Measurements from ENCODE around the gene FTSJ3. TPM values are rescaled to one million over a fixed set of nuclear protein-coding genes. Genes with fewer than 3 reads are reported as not detected.

Gene FTSJ3
- total and polyA plus RNA-seq, 5 donors from 2014 or later, result 19.9 to 39.4 (median 24.9) TPM

DNA sequence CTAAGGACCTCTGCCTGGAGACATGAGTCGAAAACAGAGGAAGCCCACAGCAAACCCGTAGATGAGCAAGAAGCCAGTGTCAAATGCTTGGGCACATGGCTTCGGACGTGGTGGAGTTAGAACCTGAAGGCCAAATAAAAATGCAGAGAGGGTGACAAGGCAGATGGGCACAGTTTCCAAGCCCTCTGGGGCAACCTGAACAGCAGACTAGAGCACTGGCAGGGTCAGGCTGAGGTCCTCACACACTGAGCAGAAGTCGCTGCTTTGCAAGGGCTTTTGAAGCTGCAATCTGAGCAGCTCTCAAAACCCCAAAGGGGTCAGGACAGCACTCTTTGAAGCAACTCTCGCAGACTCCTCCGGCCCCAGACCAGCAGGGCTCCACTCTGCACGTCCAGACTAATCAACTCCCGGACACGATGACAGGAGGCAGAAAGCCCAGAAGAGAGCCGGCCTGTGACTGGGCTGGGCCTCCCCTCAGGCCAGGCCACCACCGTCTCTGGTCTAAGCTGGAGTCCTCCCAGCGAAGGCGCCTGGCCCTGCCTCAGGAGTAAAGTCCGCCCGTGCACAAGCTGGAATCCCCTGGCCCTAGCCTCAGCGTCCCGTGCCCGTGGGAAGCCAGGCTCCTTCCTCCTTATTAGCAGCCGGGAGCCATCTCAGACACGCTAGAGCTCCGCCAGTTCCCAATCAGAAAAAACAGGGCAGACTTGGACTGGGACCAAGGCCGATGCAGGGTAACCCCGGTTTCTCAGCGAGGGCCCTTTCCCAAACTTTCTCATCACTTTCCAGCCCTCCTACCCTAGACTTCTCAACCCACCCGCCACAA is 14.1 kb upstream of the FTSJ3 start:
- no peaks in the 10 kb centered on the region for H3K9me3 ChIP-seq (ENCODE audit: control insufficient read depth in 2 of 2, low read length in 2 of 2)
- H3K27ac ChIP-seq (ENCODE audit: insufficient read depth, low read length, poor library complexity, severe bottlenecking), result peak overlapping the region; percentile 92
- peaks cover 53% of the 10 kb centered on the region for H3K4me1 ChIP-seq (ENCODE audit: control insufficient read depth, insufficient read depth, low read length, poor library complexity, severe bottlenecking)
- Mint-ChIP-seq H3K4me3 (peak overlapping the region; percentile 90 to 96 (median 92)), H3K27ac (peak overlapping the region; percentile 85 to 96 (median 94)), H3K27me3 (no peaks in the 10 kb centered on the region), H3K4me1 (peaks cover 14 to 57% (median 27%) of the 10 kb centered on the region in 4 donors), H3K9me3 (peaks cover 0 to 2% (median 0%) of the 10 kb centered on the region in 7 donors), H3K36me3 (peaks cover 7% of the 10 kb centered on the region)
- H3K27me3 ChIP-seq (ENCODE audit: control insufficient read depth, insufficient read depth, low read length), result no peaks in the 10 kb centered on the region
- ATAC-seq (ENCODE audit: low read depth in 2 of 2), result no peak
- H3K4me3 ChIP-seq (ENCODE audit: low read depth, low read length), result peak overlapping the region; percentile 84
- peak in 1 of 3 donors; percentile 31 for DNase-seq
- peaks cover 11% of the 10 kb centered on the region for H3K36me3 ChIP-seq (ENCODE audit: control insufficient read depth, insufficient read depth, low read length)

DNA sequence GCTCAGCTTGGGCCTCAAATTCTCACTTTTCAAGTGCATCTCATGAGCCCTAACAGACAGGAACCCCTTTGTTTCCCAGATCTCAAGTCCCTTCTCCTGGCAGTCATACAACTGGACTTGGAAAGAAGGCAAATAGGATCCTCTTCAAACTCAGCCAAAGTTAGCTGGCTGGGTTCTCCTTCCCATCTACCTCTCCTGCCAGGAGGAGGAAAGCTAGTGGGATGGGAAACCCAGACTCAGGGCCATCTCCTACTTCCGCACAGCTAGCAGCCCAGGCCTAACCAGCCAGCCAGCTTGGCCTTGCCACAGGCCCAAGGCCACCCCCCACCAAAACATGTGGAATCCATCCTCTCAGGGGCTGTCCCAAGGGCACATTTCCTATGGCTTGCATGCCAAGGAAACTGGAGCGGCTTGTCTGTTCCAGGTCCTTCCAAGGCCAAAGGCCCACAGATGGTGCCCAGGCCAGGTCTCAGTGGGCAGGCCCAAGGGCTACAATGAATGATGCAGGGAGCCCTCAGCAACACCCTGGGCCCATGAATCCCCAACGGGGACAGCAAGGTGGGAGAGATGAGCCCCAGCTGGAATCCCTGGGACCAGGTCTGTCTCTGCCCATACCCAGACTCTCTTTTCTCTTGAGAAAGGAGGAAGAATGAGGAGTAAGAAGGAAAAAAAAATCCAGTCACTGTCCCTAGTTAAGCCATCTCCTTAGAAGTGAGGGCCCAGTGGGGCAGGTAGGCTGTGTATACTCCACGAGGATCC is 13.3 kb upstream of the FTSJ3 start:
- no peak for DNase-seq
- Mint-ChIP-seq H3K27ac (peak overlapping the region; percentile 79 to 96 (median 90)), H3K27me3 (no peaks in the 10 kb centered on the region), H3K4me3 (peak overlapping the region; percentile 90 to 96 (median 92)), H3K36me3 (peaks cover 7% of the 10 kb centered on the region), H3K9me3 (peaks cover 0 to 2% (median 0%) of the 10 kb centered on the region in 7 donors), H3K4me1 (peaks cover 8 to 61% (median 25%) of the 10 kb centered on the region in 4 donors)
- H3K36me3 ChIP-seq (ENCODE audit: control insufficient read depth, insufficient read depth, low read length), result peaks cover 18% of the 10 kb centered on the region
- H3K27me3 ChIP-seq (ENCODE audit: control insufficient read depth, insufficient read depth, low read length), result no peaks in the 10 kb centered on the region
- no peak for ATAC-seq (ENCODE audit: low read depth in 2 of 2)
- H3K27ac ChIP-seq (ENCODE audit: insufficient read depth, low read length, poor library complexity, severe bottlenecking), result peak overlapping the region; percentile 92
- peaks cover 53% of the 10 kb centered on the region for H3K4me1 ChIP-seq (ENCODE audit: control insufficient read depth, insufficient read depth, low read length, poor library complexity, severe bottlenecking)
- peak overlapping the region; percentile 84 for H3K4me3 ChIP-seq (ENCODE audit: low read depth, low read length)
- no peaks in the 10 kb centered on the region for H3K9me3 ChIP-seq (ENCODE audit: control insufficient read depth in 2 of 2, low read length in 2 of 2)

DNA sequence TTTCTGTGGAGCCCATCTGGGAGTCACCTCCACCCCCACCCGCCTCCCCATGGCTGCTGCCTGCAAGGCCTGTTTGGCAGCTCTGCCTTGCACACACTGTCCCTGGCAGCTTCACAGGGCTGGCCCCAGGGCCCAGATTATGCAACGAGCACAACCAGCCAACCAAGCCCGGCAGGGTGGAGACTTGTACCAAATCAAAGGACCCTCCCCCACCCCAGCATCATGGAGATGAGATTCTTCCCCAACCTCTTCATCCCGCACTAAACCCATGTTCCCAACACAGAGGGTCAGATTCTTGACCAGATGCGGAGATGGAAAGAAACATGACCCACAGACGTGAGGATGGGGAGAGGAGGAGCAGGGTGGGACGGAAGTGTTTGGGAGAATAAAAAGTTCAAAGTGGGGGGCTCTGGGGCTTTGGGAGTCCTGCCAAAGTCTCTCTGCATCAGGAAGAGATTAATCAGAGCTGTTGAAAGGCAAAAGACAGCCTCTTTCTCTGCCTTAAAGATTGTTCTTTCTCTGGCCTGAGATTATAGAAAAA is 11.2 kb upstream of the FTSJ3 start:
- no peaks in the 10 kb centered on the region for H3K27me3 Mint-ChIP-seq
- Histone ChIP-seq H3K27ac (ENCODE audit: insufficient read depth, low read length, poor library complexity, severe bottlenecking) (peak overlapping the region; percentile 67), H3K9me3 (ENCODE audit: control insufficient read depth in 2 of 2, low read length in 2 of 2) (no peaks in the 10 kb centered on the region), H3K36me3 (ENCODE audit: control insufficient read depth, insufficient read depth, low read length) (peaks cover 33% of the 10 kb centered on the region), H3K4me3 (ENCODE audit: low read depth, low read length) (peak overlapping the region; percentile 64), H3K27me3 (ENCODE audit: control insufficient read depth, insufficient read depth, low read length) (no peaks in the 10 kb centered on the region), H3K4me1 (ENCODE audit: control insufficient read depth, insufficient read depth, low read length, poor library complexity, severe bottlenecking) (peaks cover 61% of the 10 kb centered on the region)
- peaks cover 9% of the 10 kb centered on the region for H3K36me3 Mint-ChIP-seq
- peaks cover 8 to 68% (median 26%) of the 10 kb centered on the region in 4 donors for H3K4me1 Mint-ChIP-seq
- no peak for DNase-seq
- peak overlapping the region; percentile 73 to 93 (median 84) for H3K4me3 Mint-ChIP-seq
- no peak for ATAC-seq (ENCODE audit: low read depth in 2 of 2)
- peaks cover 0 to 2% (median 0%) of the 10 kb centered on the region in 7 donors for H3K9me3 Mint-ChIP-seq
- H3K27ac Mint-ChIP-seq, result peak overlapping the region; percentile 32 to 89 (median 86)

DNA sequence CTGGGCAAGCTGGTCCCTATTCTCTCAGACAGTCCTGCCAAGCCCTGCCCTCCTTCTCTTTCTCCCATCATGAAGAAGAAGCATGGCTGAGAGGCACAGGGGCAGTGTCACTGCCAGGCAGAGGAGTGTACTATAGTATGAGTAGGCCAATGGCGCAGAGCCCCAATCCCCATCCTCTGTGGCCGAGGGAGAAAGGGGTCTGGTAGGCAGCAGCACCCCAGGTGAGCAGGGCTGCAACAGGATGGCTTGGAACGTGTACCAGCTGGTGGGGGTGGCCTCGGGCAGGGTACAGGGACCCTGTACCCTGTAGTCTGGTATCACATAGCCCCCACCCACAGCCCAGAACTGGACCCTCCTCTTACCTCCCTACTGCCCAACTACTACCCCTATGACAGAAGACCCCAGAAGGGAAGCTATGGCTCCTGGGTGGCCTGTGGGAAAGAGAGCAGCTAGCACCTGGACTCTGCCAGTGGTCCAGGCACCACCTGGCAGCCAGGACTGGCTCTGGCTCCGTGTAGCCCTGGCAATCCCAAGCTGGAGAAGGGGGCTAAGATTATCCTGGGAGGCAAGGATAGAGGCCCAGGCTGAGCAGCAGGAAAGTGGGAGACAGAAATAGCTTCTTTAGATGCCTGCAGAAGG is 10.6 kb upstream of the FTSJ3 start:
- Histone ChIP-seq H3K9me3 (ENCODE audit: control insufficient read depth in 2 of 2, low read length in 2 of 2) (no peaks in the 10 kb centered on the region), H3K4me1 (ENCODE audit: control insufficient read depth, insufficient read depth, low read length, poor library complexity, severe bottlenecking) (peaks cover 55% of the 10 kb centered on the region), H3K36me3 (ENCODE audit: control insufficient read depth, insufficient read depth, low read length) (peaks cover 39% of the 10 kb centered on the region), H3K27me3 (ENCODE audit: control insufficient read depth, insufficient read depth, low read length) (no peaks in the 10 kb centered on the region), H3K27ac (ENCODE audit: insufficient read depth, low read length, poor library complexity, severe bottlenecking) (peak overlapping the region; percentile 67), H3K4me3 (ENCODE audit: low read depth, low read length) (no peak overlapping the region)
- no peak overlapping the region for H3K27ac Mint-ChIP-seq
- no peak for DNase-seq
- peak overlapping the region; percentile 55 to 93 (median 70) for H3K4me3 Mint-ChIP-seq
- H3K36me3 Mint-ChIP-seq, result peaks cover 9% of the 10 kb centered on the region
- H3K4me1 Mint-ChIP-seq, result peaks cover 8 to 67% (median 23%) of the 10 kb centered on the region in 4 donors
- no peaks in the 10 kb centered on the region for H3K27me3 Mint-ChIP-seq
- ATAC-seq (ENCODE audit: low read depth in 2 of 2), result no peak
- H3K9me3 Mint-ChIP-seq, result peaks cover 0 to 2% (median 0%) of the 10 kb centered on the region in 7 donors

DNA sequence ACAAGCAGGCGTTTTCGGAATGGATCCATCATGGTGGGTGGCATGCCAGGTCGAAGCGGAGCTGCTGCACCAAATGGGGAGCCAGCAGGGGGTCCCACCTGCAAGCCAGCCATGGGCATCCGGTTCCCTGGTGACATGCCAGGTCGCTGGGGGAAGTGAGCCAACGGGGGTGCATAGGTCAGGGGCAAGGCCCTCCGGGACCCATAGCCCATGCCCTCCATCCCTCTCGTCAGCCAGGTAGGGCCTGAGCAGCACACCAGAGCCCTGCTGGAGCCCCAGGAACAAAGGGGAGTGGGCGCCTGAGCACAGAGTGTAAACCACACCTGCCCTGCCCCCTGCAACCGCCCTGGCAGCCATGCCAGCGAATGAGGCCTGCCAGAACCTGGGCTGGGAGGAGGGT is 10.0 kb upstream of the FTSJ3 start:
- H3K4me3 ChIP-seq (ENCODE audit: low read depth, low read length), result no peak overlapping the region
- peak overlapping the region in 2 of 3 donors; percentile 51 to 58 for H3K27ac Mint-ChIP-seq
- peaks cover 12% of the 10 kb centered on the region for H3K36me3 Mint-ChIP-seq
- peaks cover 0 to 2% (median 0%) of the 10 kb centered on the region in 7 donors for H3K9me3 Mint-ChIP-seq
- DNase-seq, result no peak
- H3K4me3 Mint-ChIP-seq, result no peak overlapping the region
- no peaks in the 10 kb centered on the region for H3K27me3 ChIP-seq (ENCODE audit: control insufficient read depth, insufficient read depth, low read length)
- no peak for ATAC-seq (ENCODE audit: low read depth in 2 of 2)
- no peak overlapping the region for H3K27ac ChIP-seq (ENCODE audit: insufficient read depth, low read length, poor library complexity, severe bottlenecking)
- H3K36me3 ChIP-seq (ENCODE audit: control insufficient read depth, insufficient read depth, low read length), result peaks cover 45% of the 10 kb centered on the region
- no peaks in the 10 kb centered on the region for H3K27me3 Mint-ChIP-seq
- peaks cover 8 to 66% (median 23%) of the 10 kb centered on the region in 4 donors for H3K4me1 Mint-ChIP-seq
- H3K9me3 ChIP-seq (ENCODE audit: control insufficient read depth in 2 of 2, low read length in 2 of 2), result no peaks in the 10 kb centered on the region
- peaks cover 55% of the 10 kb centered on the region for H3K4me1 ChIP-seq (ENCODE audit: control insufficient read depth, insufficient read depth, low read length, poor library complexity, severe bottlenecking)

DNA sequence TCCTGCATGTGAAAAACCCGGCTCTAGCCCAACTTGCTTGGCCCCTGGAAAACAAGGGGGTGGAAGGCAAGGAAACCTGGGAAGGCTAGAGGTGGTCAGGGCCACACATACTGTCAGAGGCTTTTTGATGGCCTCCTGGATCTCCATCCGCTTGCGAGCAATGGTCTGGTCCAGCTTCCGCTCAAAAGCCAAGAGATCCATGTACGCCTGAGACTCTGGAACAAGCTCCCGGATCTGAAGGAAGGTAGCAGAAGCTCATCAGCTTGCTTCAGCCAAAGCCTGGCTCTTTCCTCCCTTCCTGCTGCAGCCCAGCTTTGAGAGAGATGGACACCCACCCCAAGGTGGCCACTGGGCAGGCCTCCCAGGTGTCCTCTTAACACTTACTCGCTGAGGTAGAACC is 9.3 kb upstream of the FTSJ3 start:
- Mint-ChIP-seq H3K4me1 (peaks cover 8 to 73% (median 26%) of the 10 kb centered on the region in 4 donors), H3K27ac (peak overlapping the region in 1 of 3 donors; percentile 58)

DNA sequence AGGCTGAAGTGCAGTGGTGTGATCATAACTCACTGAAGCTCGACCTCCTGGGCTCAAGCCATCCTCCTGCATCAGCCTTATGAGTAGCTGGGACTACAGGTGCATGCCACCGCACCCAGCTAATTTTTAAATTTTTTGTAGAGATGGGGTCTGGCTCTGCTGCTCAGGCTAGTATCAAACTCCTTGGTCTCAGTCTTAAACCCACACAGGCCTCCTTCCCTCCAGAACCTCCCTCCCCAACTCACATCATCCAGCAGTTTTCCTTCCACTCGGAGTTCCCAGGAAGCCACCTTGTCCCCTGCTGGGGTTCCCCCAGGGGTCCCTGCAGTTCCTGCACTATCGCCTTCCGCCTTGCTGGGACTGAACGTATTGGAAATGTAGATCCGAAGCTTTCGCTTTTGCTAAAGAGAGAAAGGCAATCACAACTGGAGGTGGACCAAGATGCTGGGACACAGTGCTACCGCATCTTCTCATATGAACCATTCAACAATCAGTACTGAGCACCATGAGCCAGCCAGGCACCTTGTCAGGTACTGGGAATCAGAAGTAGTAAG is 7.8 kb upstream of the FTSJ3 start:
- DNase-seq (no peak), ATAC-seq (ENCODE audit: low read depth in 2 of 2) (no peak)
- Mint-ChIP-seq H3K27ac (peak overlapping the region; percentile 59 to 94 (median 80)), H3K36me3 (peaks cover 34% of the 10 kb centered on the region), H3K27me3 (no peaks in the 10 kb centered on the region), H3K9me3 (no peaks in the 10 kb centered on the region), H3K4me1 (peaks cover 4 to 75% (median 31%) of the 10 kb centered on the region in 4 donors), H3K4me3 (peak overlapping the region in 1 of 4 donors; percentile 62)
- H3K9me3 ChIP-seq (ENCODE audit: control insufficient read depth in 2 of 2, low read length in 2 of 2), result no peaks in the 10 kb centered on the region
- peaks cover 60% of the 10 kb centered on the region for H3K4me1 ChIP-seq (ENCODE audit: control insufficient read depth, insufficient read depth, low read length, poor library complexity, severe bottlenecking)
- H3K36me3 ChIP-seq (ENCODE audit: control insufficient read depth, insufficient read depth, low read length), result peaks cover 68% of the 10 kb centered on the region
- H3K27me3 ChIP-seq (ENCODE audit: control insufficient read depth, insufficient read depth, low read length), result no peaks in the 10 kb centered on the region
- H3K4me3 ChIP-seq (ENCODE audit: low read depth, low read length), result no peak overlapping the region
- peak overlapping the region; percentile 19 for H3K27ac ChIP-seq (ENCODE audit: insufficient read depth, low read length, poor library complexity, severe bottlenecking)

More for the DNA sequence above, 9.3 kb upstream of the FTSJ3 start:
- Histone ChIP-seq H3K36me3 (ENCODE audit: control insufficient read depth, insufficient read depth, low read length) (peaks cover 52% of the 10 kb centered on the region), H3K4me3 (ENCODE audit: low read depth, low read length) (no peak overlapping the region), H3K9me3 (ENCODE audit: control insufficient read depth in 2 of 2, low read length in 2 of 2) (no peaks in the 10 kb centered on the region), H3K27me3 (ENCODE audit: control insufficient read depth, insufficient read depth, low read length) (no peaks in the 10 kb centered on the region), H3K27ac (ENCODE audit: insufficient read depth, low read length, poor library complexity, severe bottlenecking) (no peak overlapping the region), H3K4me1 (ENCODE audit: control insufficient read depth, insufficient read depth, low read length, poor library complexity, severe bottlenecking) (peaks cover 60% of the 10 kb centered on the region)
- no peak for DNase-seq
- Mint-ChIP-seq H3K27me3 (no peaks in the 10 kb centered on the region), H3K4me3 (peak overlapping the region in 1 of 4 donors; percentile 67), H3K36me3 (peaks cover 19% of the 10 kb centered on the region), H3K9me3 (peaks cover 0 to 2% (median 0%) of the 10 kb centered on the region in 7 donors)
- no peak for ATAC-seq (ENCODE audit: low read depth in 2 of 2)
